ENCODE results near the gene RPA3. TPM values are rescaled to one million over a fixed set of nuclear protein-coding genes. Genes with fewer than 3 reads are reported as not detected.

The RPA3 gene
- total and polyA plus RNA-seq, 9 of the 15 experiments (the other 6 are each of a cell fraction or from before 2014, with no cell fraction given): 68.5 to 265 (median 125) TPM

- CTCF ChIA-PET (ENCODE audit: low intra/inter-chr PET ratio): no interaction called here
- no TSS peak for BruUV-seq (replicated peaks)
- ATAC-seq (no peak), DNase-seq (ENCODE audit: extremely low read depth in 1 of 4, low spot score in 3 of 4) (no peak), FAIRE-seq (no peak)
- no peaks in the 10 kb centered on the region for H3K4me1 ChIP-seq (replicated peaks in 1 of 2; ENCODE audit: control insufficient read depth in 2 of 2, insufficient read depth in 2 of 2, low read length in 2 of 2)
- H3K9me1 ChIP-seq (ENCODE audit: control insufficient read depth, insufficient read depth, low read length): no peaks in the 10 kb centered on the region
- H2AFZ ChIP-seq (ENCODE audit: low read depth, low read length): no peak overlapping the region
- H4K20me1 ChIP-seq (replicated peaks; ENCODE audit: control insufficient read depth, insufficient read depth, low read length): no peaks in the 10 kb centered on the region
- H3K79me2 ChIP-seq (ENCODE audit: control insufficient read depth, insufficient read depth, low read length): no peaks in the 10 kb centered on the region
- no peaks in the 10 kb centered on the region for H3K27me3 ChIP-seq (ENCODE audit: control insufficient read depth in 2 of 2, insufficient read depth in 2 of 2, low read length in 2 of 2)
- no peak overlapping the region for H3K9ac ChIP-seq (ENCODE audit: insufficient read depth in 1 of 2, low read depth in 2 of 2, low read length in 2 of 2)
- no peak overlapping the region for H3K4me2 ChIP-seq (ENCODE audit: insufficient read depth, low read length)
- TF ChIP-seq CCAR2 (IDR thresholded peaks at IDR 0.05; ENCODE audit: low read depth, low read length): no peak
- TF ChIP-seq ZNF124 (CRISPR knock-in tag; IDR thresholded peaks at IDR 0.05): no peak
- TF ChIP-seq ID3 (CRISPR knock-in tag; IDR thresholded peaks at IDR 0.05): no peak
- TF ChIP-seq ID3 (tag; IDR thresholded peaks at IDR 0.05): no peak
- intact Hi-C loops (cut with micrococcal nuclease) (no loop called here), in situ Hi-C loops (cut with MboI) (no loop called here)
- POLR2A ChIA-PET: interaction anchor here (0.6 to 1.4 kb wide), 4 partner anchors 8 to 262 kb away, joined by 3 to 4 read pairs (median 3); no protein-coding TSS in a partner anchor
- no peaks in the 10 kb centered on the region for H3K9me3 ChIP-seq (replicated peaks; ENCODE audit: control insufficient read depth, insufficient read depth, low read depth, low read length)
- WGBS (ENCODE audit: insufficient coverage, low coverage, missing lambda C conversion rate): 33% methylated on average over 4 of the region's 4 CpGs
- no peaks in the 10 kb centered on the region for H3K36me3 ChIP-seq (ENCODE audit: control insufficient read depth, insufficient read depth, low read length)
- H3K4me3 ChIP-seq: no peak overlapping the region
- H3K27ac ChIP-seq (ENCODE audit: extremely low read depth, low read depth, low read length): no peak overlapping the region
Observed at GRCh38 chr7:7745258-7745657, 26.9 kb upstream of the RPA3 start.

DNA sequence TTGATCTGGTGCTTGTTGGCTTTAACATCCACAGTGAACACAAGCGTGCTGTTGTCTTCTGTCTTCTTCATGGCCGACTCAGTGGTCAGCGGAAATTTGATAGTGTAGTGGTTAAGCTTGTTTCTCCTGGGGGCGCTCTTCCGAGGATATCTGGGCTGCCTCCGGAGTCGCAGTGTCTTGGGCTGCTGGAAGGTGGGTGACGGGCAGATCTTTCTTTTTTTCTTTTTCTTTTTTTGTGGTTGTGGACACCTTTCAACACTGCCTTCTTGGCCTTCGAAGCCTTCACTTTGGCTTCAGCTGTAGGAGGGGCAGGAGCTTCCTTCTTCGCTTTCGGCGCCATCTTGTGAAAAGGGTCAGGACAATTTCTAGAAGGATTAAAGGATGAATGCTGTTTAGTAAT, 23.8 kb upstream of the RPA3 start:
- FAIRE-seq: no peak
- no peak overlapping the region for H3K27ac ChIP-seq (ENCODE audit: extremely low read depth, low read depth, low read length)
- no peak overlapping the region for H3K4me3 ChIP-seq
- 88% methylated on average over 11 of the region's 12 CpGs for WGBS (ENCODE audit: insufficient coverage, low coverage, missing lambda C conversion rate)
- peak; percentile 30; the same call in 1 of the 2 replicates for TF ChIP-seq CC2D1A (IDR thresholded peaks at IDR 0.05)
- TF ChIP-seq ZNF696 (CRISPR knock-in tag; conservative IDR thresholded peaks at IDR 0.05): no peak
- no peak for TF ChIP-seq TCF7 (IDR thresholded peaks at IDR 0.05; ENCODE audit: borderline replicate concordance)
- TF ChIP-seq ETS2 (tag; IDR thresholded peaks at IDR 0.05; ENCODE audit: borderline replicate concordance, poor library complexity, severe bottlenecking): no peak
- no TSS peak for BruUV-seq (replicated peaks)
- no peaks in the 10 kb centered on the region for H3K4me1 ChIP-seq (replicated peaks in 1 of 2; ENCODE audit: control insufficient read depth in 2 of 2, insufficient read depth in 2 of 2, low read length in 2 of 2)
- no peak overlapping the region for H3K9ac ChIP-seq (ENCODE audit: insufficient read depth in 1 of 2, low read depth in 2 of 2, low read length in 2 of 2)
- H3K79me2 ChIP-seq (ENCODE audit: control insufficient read depth, insufficient read depth, low read length): no peaks in the 10 kb centered on the region
- ChIA-PET CTCF (ENCODE audit: low intra/inter-chr PET ratio) (no interaction called here), POLR2A (no interaction called here)
- H3K9me1 ChIP-seq (ENCODE audit: control insufficient read depth, insufficient read depth, low read length): no peaks in the 10 kb centered on the region
- intact Hi-C loops (cut with micrococcal nuclease) (no loop called here), in situ Hi-C loops (cut with MboI) (no loop called here)
- no peak for ATAC-seq
- DNase-seq (ENCODE audit: extremely low read depth in 1 of 4, low spot score in 3 of 4): no peak
- H4K20me1 ChIP-seq (replicated peaks; ENCODE audit: control insufficient read depth, insufficient read depth, low read length): no peaks in the 10 kb centered on the region
- no peak overlapping the region for H3K4me2 ChIP-seq (ENCODE audit: insufficient read depth, low read length)
- no peaks in the 10 kb centered on the region for H3K36me3 ChIP-seq (ENCODE audit: control insufficient read depth, insufficient read depth, low read length)
- no peak overlapping the region for H2AFZ ChIP-seq (ENCODE audit: low read depth, low read length)
- no peaks in the 10 kb centered on the region for H3K9me3 ChIP-seq (replicated peaks; ENCODE audit: control insufficient read depth, insufficient read depth, low read depth, low read length)
- no peaks in the 10 kb centered on the region for H3K27me3 ChIP-seq (ENCODE audit: control insufficient read depth in 2 of 2, insufficient read depth in 2 of 2, low read length in 2 of 2)
